SH-SY5Y (cell line): ENCODE results near the gene ASIC3.

Experiments used
- GATA2 ChIP-seq: IDR thresholded peaks from 2 replicates; pipeline ENCODE4 v1.6.1; 2011; ENCODE audit warnings: mild to moderate bottlenecking, low read depth, low read length
- GATA3 ChIP-seq: IDR thresholded peaks from 2 replicates; pipeline ENCODE4 v1.6.1; 2011; ENCODE audit warnings: low read depth, mild to moderate bottlenecking, low read length, moderate library complexity

- TF ChIP-seq GATA2, result no peak
- TF ChIP-seq GATA3, result no peak
Measured at GRCh38 chr7:151040616-151041375, 7.5 kb upstream of the ASIC3 start.
